Measurements from ENCODE around the gene COP1.
A peak's percentile ranks its signal among the peaks of the same experiment; 100 is the strongest.
"Not testable (repeated sequence)": the region's sequence is repeated elsewhere in the genome, so short reads cannot be mapped to it uniquely, and the experiment has no call there.

Gene COP1

GRCh38 chr1:175984813-175985212 is 222.3 kb downstream of the COP1 start:
- DNase-seq (ENCODE audit: low read depth) = no peak
- H3K4me3 ChIP-seq (ENCODE audit: low read depth, low read length) = no peak overlapping the region
- no peak for TF ChIP-seq CTCF (IDR thresholded peaks at IDR 0.05; ENCODE audit: low read depth, low read length, missing control alignments)
- in situ Hi-C loops (cut with HindIII; ENCODE audit: low sequenced_read_pairs) = no loop called here

GRCh38 chr1:175984057-175984812 is 222.9 kb downstream of the COP1 start:
- H3K4me3 ChIP-seq (ENCODE audit: low read depth, low read length) = no peak overlapping the region
- no peak for DNase-seq (ENCODE audit: low read depth)
- in situ Hi-C loops (cut with HindIII; ENCODE audit: low sequenced_read_pairs) = no loop called here
- TF ChIP-seq CTCF (IDR thresholded peaks at IDR 0.05; ENCODE audit: low read depth, low read length, missing control alignments) = no peak

- DNase-seq (ENCODE audit: low read depth); H3K4me3 ChIP-seq (ENCODE audit: low read depth, low read length); in situ Hi-C loops (cut with HindIII; ENCODE audit: low sequenced_read_pairs): not testable (repeated sequence)
Measured at GRCh38 chr1:175983363-175983762, 223.7 kb downstream of the COP1 start.

DNA sequence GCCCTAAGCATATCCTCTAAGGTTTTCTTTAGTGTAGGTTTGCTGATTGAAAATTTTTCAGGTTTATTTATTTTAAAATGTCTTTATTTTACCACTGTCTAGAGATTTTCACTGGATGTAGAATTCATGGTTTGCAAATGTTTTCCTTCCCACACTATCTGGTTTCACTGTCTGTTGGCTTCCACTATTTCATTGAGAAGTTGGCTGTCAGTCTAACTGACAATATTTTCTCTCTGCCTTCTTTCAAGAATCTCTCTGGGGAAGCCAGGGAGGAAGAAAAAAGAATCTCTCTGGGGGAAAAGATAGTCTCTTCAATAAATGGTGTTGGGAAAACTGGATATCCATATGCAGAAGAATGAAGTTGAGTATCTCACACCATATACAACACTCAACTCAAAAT is 226.0 kb downstream of the COP1 start:
- H3K4me3 ChIP-seq (ENCODE audit: low read depth, low read length) = no peak overlapping the region
- TF ChIP-seq CTCF (IDR thresholded peaks at IDR 0.05; ENCODE audit: low read depth, low read length, missing control alignments) = no peak
- in situ Hi-C loops (cut with HindIII; ENCODE audit: low sequenced_read_pairs) = no loop called here
- DNase-seq (ENCODE audit: low read depth) = no peak

GRCh38 chr1:175978926-175979325 is 228.2 kb downstream of the COP1 start:
- no peak for TF ChIP-seq CTCF (IDR thresholded peaks at IDR 0.05; ENCODE audit: low read depth, low read length, missing control alignments)
- no peak overlapping the region for H3K4me3 ChIP-seq (ENCODE audit: low read depth, low read length)
- no peak for DNase-seq (ENCODE audit: low read depth)
- in situ Hi-C loops (cut with HindIII; ENCODE audit: low sequenced_read_pairs) = no loop called here

GRCh38 chr1:175978476-175978875 is 228.6 kb downstream of the COP1 start:
- peak; percentile 12 for DNase-seq (ENCODE audit: low read depth)
- in situ Hi-C loops (cut with HindIII; ENCODE audit: low sequenced_read_pairs) = no loop called here
- no peak for TF ChIP-seq CTCF (IDR thresholded peaks at IDR 0.05; ENCODE audit: low read depth, low read length, missing control alignments)
- H3K4me3 ChIP-seq (ENCODE audit: low read depth, low read length) = no peak overlapping the region

DNA sequence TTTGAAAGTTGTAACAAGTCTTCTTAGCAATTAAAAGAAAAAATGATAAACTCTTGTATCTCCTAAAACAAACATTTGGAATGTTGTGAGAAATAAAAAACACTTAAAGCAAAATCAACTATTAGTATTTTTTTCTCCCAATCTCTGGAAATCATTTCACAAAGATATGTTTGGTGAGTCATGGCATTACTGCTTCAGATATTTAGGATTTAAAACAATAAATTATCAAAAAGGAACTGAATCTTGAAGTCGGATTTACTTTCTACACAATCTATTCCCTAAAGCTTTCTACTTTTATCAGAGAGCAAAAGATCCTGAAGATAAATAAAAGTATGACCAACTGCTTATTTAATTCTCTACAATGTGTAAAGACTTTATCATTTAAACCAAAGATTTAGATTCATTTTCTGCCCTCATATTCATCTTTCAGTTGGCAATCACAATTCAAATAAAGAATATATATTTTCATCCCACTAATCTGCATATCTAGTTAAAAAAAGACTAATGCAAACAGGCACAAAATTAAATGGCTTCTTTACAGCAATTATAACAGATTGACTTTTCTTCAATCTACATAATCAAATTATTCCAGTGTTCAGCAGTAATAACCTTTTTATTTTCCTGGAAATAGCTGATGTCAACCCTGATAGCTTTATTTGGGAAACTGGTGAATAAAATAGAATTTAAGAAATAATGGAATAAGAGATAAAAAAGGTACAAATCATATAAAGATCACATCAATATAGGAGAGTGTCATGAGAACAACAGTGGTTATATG is 230.0 kb downstream of the COP1 start:
- TF ChIP-seq CTCF (IDR thresholded peaks at IDR 0.05; ENCODE audit: low read depth, low read length, missing control alignments) = no peak
- no peak for DNase-seq (ENCODE audit: low read depth)
- H3K4me3 ChIP-seq (ENCODE audit: low read depth, low read length) = no peak overlapping the region
- in situ Hi-C loops (cut with HindIII; ENCODE audit: low sequenced_read_pairs) = no loop called here

All from astrocyte of the cerebellum (primary cell).